Measurements from ENCODE around the gene PHACTR1. TPM values are rescaled to one million over a fixed set of nuclear protein-coding genes. Genes with fewer than 3 reads are reported as not detected.

The PHACTR1 gene
- polyA plus RNA-seq, 3 donors: 6.1 to 26.9 (median 7.6) TPM

GRCh38 chr6:13189710-13190109 lies 473.1 kb downstream of the PHACTR1 start:
- Histone ChIP-seq H3K9ac (ENCODE audit: insufficient read depth, low read length, poor library complexity, severe bottlenecking) (no peak overlapping the region), H3K27me3 (ENCODE audit: control insufficient read depth in 2 of 2, insufficient read depth in 2 of 2, low read length in 2 of 2) (no peaks in the 10 kb centered on the region), H3K36me3 (replicated peaks in 1 of 2; ENCODE audit: control insufficient read depth in 1 of 2, insufficient read depth in 2 of 2, low read length in 2 of 2) (no peaks in the 10 kb centered on the region), H2AFZ (ENCODE audit: insufficient read depth, low read depth, low read length, poor library complexity, severe bottlenecking) (no peak overlapping the region), H3K4me3 (replicated peaks in 1 of 3; ENCODE audit: low read depth in 2 of 3, low read length in 3 of 3) (no peak overlapping the region), H3K9me3 (replicated peaks in 1 of 2; ENCODE audit: control insufficient read depth in 1 of 2, insufficient read depth in 1 of 2, low read length in 2 of 2) (no peaks in the 10 kb centered on the region), H4K20me1 (ENCODE audit: insufficient read depth, low read length) (no peaks in the 10 kb centered on the region), H3K4me2 (replicated peaks; ENCODE audit: extremely low read depth, low read length, poor library complexity, severe bottlenecking) (no peak overlapping the region), H3K4me1 (ENCODE audit: control insufficient read depth in 1 of 2, insufficient read depth in 2 of 2, low read length in 2 of 2) (no peaks in the 10 kb centered on the region), H3K27ac (ENCODE audit: low read depth in 1 of 2, low read length in 2 of 2) (no peak overlapping the region), H3K79me2 (ENCODE audit: insufficient read depth, low read length) (no peaks in the 10 kb centered on the region)
- intact Hi-C loops (cut with micrococcal nuclease): loop anchor here in 1 of 2 donors (10.0 kb wide), 1 partner anchor 145 kb away; no protein-coding TSS in a partner anchor
- no peak overlapping the region for H3K27ac Mint-ChIP-seq
- TF ChIP-seq, protein P1, sequence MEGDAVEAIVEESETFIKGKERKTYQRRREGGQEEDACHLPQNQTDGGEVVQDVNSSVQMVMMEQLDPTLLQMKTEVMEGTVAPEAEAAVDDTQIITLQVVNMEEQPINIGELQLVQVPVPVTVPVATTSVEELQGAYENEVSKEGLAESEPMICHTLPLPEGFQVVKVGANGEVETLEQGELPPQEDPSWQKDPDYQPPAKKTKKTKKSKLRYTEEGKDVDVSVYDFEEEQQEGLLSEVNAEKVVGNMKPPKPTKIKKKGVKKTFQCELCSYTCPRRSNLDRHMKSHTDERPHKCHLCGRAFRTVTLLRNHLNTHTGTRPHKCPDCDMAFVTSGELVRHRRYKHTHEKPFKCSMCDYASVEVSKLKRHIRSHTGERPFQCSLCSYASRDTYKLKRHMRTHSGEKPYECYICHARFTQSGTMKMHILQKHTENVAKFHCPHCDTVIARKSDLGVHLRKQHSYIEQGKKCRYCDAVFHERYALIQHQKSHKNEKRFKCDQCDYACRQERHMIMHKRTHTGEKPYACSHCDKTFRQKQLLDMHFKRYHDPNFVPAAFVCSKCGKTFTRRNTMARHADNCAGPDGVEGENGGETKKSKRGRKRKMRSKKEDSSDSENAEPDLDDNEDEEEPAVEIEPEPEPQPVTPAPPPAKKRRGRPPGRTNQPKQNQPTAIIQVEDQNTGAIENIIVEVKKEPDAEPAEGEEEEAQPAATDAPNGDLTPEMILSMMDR (IDR thresholded peaks at IDR 0.05): no peak
- DNase-seq: no peak
- H3K27me3 Mint-ChIP-seq (ENCODE audit: low read depth in 3 of 3): peaks cover 0 to 2% (median 0%) of the 10 kb centered on the region in 3 donors
- H3K4me3 Mint-ChIP-seq: no peak overlapping the region
- peaks cover 3% of the 10 kb centered on the region for H3K4me1 Mint-ChIP-seq
- H3K36me3 Mint-ChIP-seq: no peaks in the 10 kb centered on the region
- no CpG with 5 or more reads among the region's 6 CpGs for WGBS (ENCODE audit: insufficient coverage)
- H3K9me3 Mint-ChIP-seq: no peaks in the 10 kb centered on the region

- intact Hi-C loops (cut with micrococcal nuclease): loop anchor here in 1 of 2 donors (10.0 kb wide), 1 partner anchor 144 kb away; no protein-coding TSS in a partner anchor
- Mint-ChIP-seq H3K27ac (no peak overlapping the region), H3K9me3 (no peaks in the 10 kb centered on the region), H3K4me1 (peaks cover 7% of the 10 kb centered on the region), H3K27me3 (ENCODE audit: low read depth in 3 of 3) (peaks cover 0 to 2% (median 0%) of the 10 kb centered on the region in 3 donors), H3K36me3 (no peaks in the 10 kb centered on the region), H3K4me3 (no peak overlapping the region)
- TF ChIP-seq, protein P1 (IDR thresholded peaks at IDR 0.05): no peak
- DNase-seq: no peak
- no peaks in the 10 kb centered on the region for H3K27me3 ChIP-seq (ENCODE audit: control insufficient read depth in 2 of 2, insufficient read depth in 2 of 2, low read length in 2 of 2)
- H3K9ac ChIP-seq (ENCODE audit: insufficient read depth, low read length, poor library complexity, severe bottlenecking): no peak overlapping the region
- H3K9me3 ChIP-seq (replicated peaks in 1 of 2; ENCODE audit: control insufficient read depth in 1 of 2, insufficient read depth in 1 of 2, low read length in 2 of 2): no peaks in the 10 kb centered on the region
- H3K27ac ChIP-seq (ENCODE audit: low read depth in 1 of 2, low read length in 2 of 2): no peak overlapping the region
- H2AFZ ChIP-seq (ENCODE audit: insufficient read depth, low read depth, low read length, poor library complexity, severe bottlenecking): no peak overlapping the region
- H3K4me1 ChIP-seq (ENCODE audit: control insufficient read depth in 1 of 2, insufficient read depth in 2 of 2, low read length in 2 of 2): no peaks in the 10 kb centered on the region
- no peak overlapping the region for H3K4me2 ChIP-seq (replicated peaks; ENCODE audit: extremely low read depth, low read length, poor library complexity, severe bottlenecking)
- no CpG with 5 or more reads among the region's 1 CpG for WGBS (ENCODE audit: insufficient coverage)
- no peak overlapping the region for H3K4me3 ChIP-seq (replicated peaks in 1 of 3; ENCODE audit: low read depth in 2 of 3, low read length in 3 of 3)
- no peaks in the 10 kb centered on the region for H3K79me2 ChIP-seq (ENCODE audit: insufficient read depth, low read length)
- no peaks in the 10 kb centered on the region for H3K36me3 ChIP-seq (replicated peaks in 1 of 2; ENCODE audit: control insufficient read depth in 1 of 2, insufficient read depth in 2 of 2, low read length in 2 of 2)
- H4K20me1 ChIP-seq (ENCODE audit: insufficient read depth, low read length): no peaks in the 10 kb centered on the region
These were observed 473.8 kb downstream of the PHACTR1 start for GRCh38 chr6:13190376-13190775.

Measured in CD14-positive monocyte (primary cell).